Smooth muscle cell (in vitro differentiated cells): Measurements from ENCODE around the gene ZNF181. TPM values are rescaled to one million over a fixed set of nuclear protein-coding genes. Genes with fewer than 3 reads are reported as not detected.
A peak's percentile ranks its signal among the peaks of the same experiment; 100 is the strongest.

Source experiments
- DNase-seq: peaks from one replicate; lab custom pipeline; 2025; ENCODE audit not compliant: unreplicated experiment; lab: John Stamatoyannopoulos, UW
- H2AFZ ChIP-seq: fragments of 200-600 bp; sonication (generic); 2 replicates; pipeline ENCODE4 v1.6.0; 2016; ENCODE audit warnings: antibody characterized with exemption, low read depth, mild to moderate bottlenecking
- H3F3A ChIP-seq: fragments of 200-600 bp; sonication (generic); 2 replicates; pipeline ENCODE4 v1.6.0; 2017; ENCODE audit warnings: antibody characterized with exemption, low read depth
- H3K27ac ChIP-seq: fragments of 200-600 bp; sonication (generic); 2 replicates; pipeline ENCODE4 v1.5.1; 2016; ENCODE audit warnings: low read depth, mild to moderate bottlenecking
- H3K27me3 ChIP-seq: fragments of 200-600 bp; sonication (generic); 2 replicates; pipeline ENCODE4 v1.6.1; 2016; ENCODE audit warnings: low read depth, mild to moderate bottlenecking
- H3K36me3 ChIP-seq: fragments of 200-600 bp; sonication (generic); 2 replicates; pipeline ENCODE4 v1.5.1; 2016; ENCODE audit warnings: low read depth
- H3K4me1 ChIP-seq: fragments of 200-600 bp; sonication (generic); 2 replicates; pipeline ENCODE4 v1.5.1; 2016; ENCODE audit warnings: low read depth
- H3K4me2 ChIP-seq: fragments of 200-600 bp; sonication (generic); 2 replicates; pipeline ENCODE4 v1.6.0; 2016; ENCODE audit warnings: mild to moderate bottlenecking
- H3K4me3 ChIP-seq: fragments of 200-600 bp; sonication (generic); 2 replicates; pipeline ENCODE4 v1.5.1; 2016; ENCODE audit warnings: mild to moderate bottlenecking
- H3K79me2 ChIP-seq: fragments of 200-600 bp; sonication (generic); 2 replicates; pipeline ENCODE4 v1.6.0; 2016; ENCODE audit warnings: low read depth, mild to moderate bottlenecking
- H3K9ac ChIP-seq: fragments of 200-600 bp; sonication (generic); 2 replicates; pipeline ENCODE4 v1.6.0; 2016; ENCODE audit warnings: low read depth
- H3K9me3 ChIP-seq: fragments of 200-600 bp; sonication (generic); replicated peaks from 2 replicates; pipeline ENCODE4 v1.5.1; 2016; ENCODE audit warnings: low read depth
- H4K20me1 ChIP-seq: fragments of 200-600 bp; sonication (generic); 2 replicates; pipeline ENCODE4 v1.6.0; 2016; ENCODE audit warnings: low read depth
- CTCF ChIP-seq: fragments of 200-600 bp; sonication (generic); IDR thresholded peaks from 2 replicates; pipeline ENCODE4 v1.5.1; 2017; ENCODE audit warnings: borderline replicate concordance, mild to moderate bottlenecking, antibody characterized with exemption; ENCODE audit not compliant: insufficient read depth, poor library complexity, severe bottlenecking
- WGBS: methylation state at CpG from one replicate; pipeline ENCODE4 v1.1.7; 2016; ENCODE audit warnings: low lambda C conversion rate; 5-methylcytosine and 5-hydroxymethylcytosine counted together
- polyA plus RNA-seq: library from polyadenylated mRNA; unstranded; fragments of >200 nt; fragmentation: Nextera tagmentation; extraction: Ambion mirVana; gene quantifications from 2 replicates; pipeline ENCODE4 v1.2.1, GENCODE V29; 2016
- total RNA-seq: library from RNA; depleted of rRNA; stranded (reverse); fragments of >200 nt; gene quantifications from 2 replicates; pipeline ENCODE4 v1.2.3, GENCODE V29; 2014

The ZNF181 gene
- total and polyA plus RNA-seq, 2 experiments from 2014 or later: 4.1 to 9.7 TPM

GRCh38 chr19:34773555-34773864 lies 39.5 kb downstream of the ZNF181 start:
- no peaks in the 10 kb centered on the region for H3K27me3 ChIP-seq
- peak overlapping the region; percentile 91 for H3K4me2 ChIP-seq
- no peak overlapping the region for H3K9ac ChIP-seq
- H3K36me3 ChIP-seq: peaks cover 2% of the 10 kb centered on the region
- H3K79me2 ChIP-seq: peaks cover 16% of the 10 kb centered on the region
- TF ChIP-seq CTCF: no peak
- H3K4me1 ChIP-seq: peaks cover 9% of the 10 kb centered on the region
- H3K9me3 ChIP-seq: no peaks in the 10 kb centered on the region
- H3K27ac ChIP-seq: no peak overlapping the region
- H2AFZ ChIP-seq: peak overlapping the region; percentile 100
- H4K20me1 ChIP-seq: no peaks in the 10 kb centered on the region
- no peak for DNase-seq
- no peaks in the 10 kb centered on the region for H3F3A ChIP-seq
- 56% methylated on average over 2 of the region's 2 CpGs for WGBS
- peak overlapping the region; percentile 91 for H3K4me3 ChIP-seq

DNA sequence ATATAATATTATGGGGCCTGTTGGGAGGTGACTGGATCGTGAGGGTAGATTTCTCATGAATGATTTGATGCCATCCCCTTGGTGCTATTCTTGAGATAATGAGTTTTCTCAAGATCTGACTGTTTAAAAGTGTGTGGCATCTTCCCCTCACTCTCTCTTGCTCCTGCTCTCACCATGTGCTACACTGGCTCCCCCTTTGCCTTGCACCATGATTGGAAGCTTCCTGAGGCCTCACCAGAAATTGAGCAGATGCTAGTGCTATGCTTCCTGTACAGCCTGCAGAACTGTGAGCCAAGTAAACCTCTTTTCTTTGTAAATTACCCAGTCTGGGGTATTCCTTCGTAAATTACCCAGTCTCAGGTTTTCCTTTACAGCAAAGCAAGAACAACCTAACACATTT lies 40.8 kb downstream of the ZNF181 start:
- no peaks in the 10 kb centered on the region for H4K20me1 ChIP-seq
- 56% methylated on average over 2 of the region's 2 CpGs for WGBS
- peaks cover 16% of the 10 kb centered on the region for H3K79me2 ChIP-seq
- no peaks in the 10 kb centered on the region for H3K36me3 ChIP-seq
- H3K27me3 ChIP-seq: no peaks in the 10 kb centered on the region
- no peak overlapping the region for H3K27ac ChIP-seq
- no peak overlapping the region for H3K4me2 ChIP-seq
- TF ChIP-seq CTCF: no peak
- H3K4me3 ChIP-seq: no peak overlapping the region
- H3K4me1 ChIP-seq: peaks cover 9% of the 10 kb centered on the region
- DNase-seq: no peak
- H3K9ac ChIP-seq: no peak overlapping the region
- H2AFZ ChIP-seq: no peak overlapping the region
- no peaks in the 10 kb centered on the region for H3K9me3 ChIP-seq
- H3F3A ChIP-seq: no peaks in the 10 kb centered on the region

DNA sequence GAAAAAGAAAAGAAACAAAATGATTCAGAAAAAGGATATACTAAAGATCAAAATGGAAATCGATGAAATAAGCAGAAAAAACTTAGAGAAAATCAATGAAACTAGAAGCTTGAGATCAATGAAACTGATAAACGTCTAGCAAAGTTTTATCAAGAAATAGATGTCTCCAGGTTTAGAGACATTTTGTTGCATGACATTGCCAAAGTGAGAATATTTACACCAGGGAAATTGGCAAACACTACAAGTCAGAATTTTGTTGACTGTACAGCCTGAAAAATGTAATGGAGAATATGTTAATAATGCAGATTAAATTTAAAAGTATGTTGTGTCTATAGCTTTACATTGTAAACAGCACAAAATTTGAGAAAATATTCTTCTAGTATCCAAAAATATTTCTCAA lies 44.3 kb downstream of the ZNF181 start:
- Histone ChIP-seq H2AFZ (no peak overlapping the region), H3K4me3 (no peak overlapping the region), H3K9me3 (no peaks in the 10 kb centered on the region), H3K27ac (no peak overlapping the region), H4K20me1 (no peaks in the 10 kb centered on the region), H3K79me2 (no peaks in the 10 kb centered on the region), H3K36me3 (no peaks in the 10 kb centered on the region), H3K4me2 (no peak overlapping the region), H3K27me3 (no peaks in the 10 kb centered on the region), H3K4me1 (no peaks in the 10 kb centered on the region), H3K9ac (no peak overlapping the region), H3F3A (no peaks in the 10 kb centered on the region)
- WGBS: 75% methylated on average over 2 of the region's 2 CpGs
- no peak for DNase-seq
- no peak for TF ChIP-seq CTCF

DNA sequence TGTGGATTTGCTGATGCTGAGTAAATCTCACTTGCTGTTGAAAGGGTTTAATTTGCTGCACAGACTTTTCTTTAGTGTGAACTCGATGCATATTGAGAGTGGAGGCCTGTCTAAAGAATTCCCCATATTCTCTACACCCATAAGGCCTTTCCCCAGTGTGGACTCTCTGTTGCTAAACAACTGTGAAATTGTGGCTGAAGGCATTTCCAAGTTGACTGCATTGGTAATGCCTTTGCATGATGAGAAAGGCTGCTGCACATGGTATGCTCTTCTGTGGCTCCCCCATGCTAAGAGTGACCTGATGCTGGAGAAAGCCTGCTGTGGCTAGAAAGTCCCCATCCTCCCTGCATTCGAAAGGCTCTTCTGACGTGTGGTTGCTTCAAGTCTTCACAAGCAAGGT lies 45.6 kb downstream of the ZNF181 start:
- H3K27ac ChIP-seq: no peak overlapping the region
- no peak overlapping the region for H3K4me3 ChIP-seq
- H3K27me3 ChIP-seq: no peaks in the 10 kb centered on the region
- H4K20me1 ChIP-seq: no peaks in the 10 kb centered on the region
- H3K9me3 ChIP-seq: no peaks in the 10 kb centered on the region
- H3K4me2 ChIP-seq: no peak overlapping the region
- 69% methylated on average over 3 of the region's 3 CpGs for WGBS
- no peaks in the 10 kb centered on the region for H3K79me2 ChIP-seq
- H3K9ac ChIP-seq: no peak overlapping the region
- no peak overlapping the region for H2AFZ ChIP-seq
- no peaks in the 10 kb centered on the region for H3F3A ChIP-seq
- DNase-seq: no peak
- no peaks in the 10 kb centered on the region for H3K4me1 ChIP-seq
- H3K36me3 ChIP-seq: no peaks in the 10 kb centered on the region
- TF ChIP-seq CTCF: no peak
